MM.1S (cell line): ENCODE data around the gene TCN2.

Experiments
- DNase-seq: peaks from one replicate; pipeline ENCODE4 v3.0.0-alpha.2; 2015
- H2AFZ ChIP-seq: fragments of 300-600 bp; sonication (generic); 2 replicates; pipeline ENCODE4 v1.6.0; 2016; ENCODE audit warnings: antibody characterized with exemption, low read length
- H3F3A ChIP-seq: fragments of 300-600 bp; sonication (generic); 2 replicates; pipeline ENCODE4 v1.6.1; 2016; ENCODE audit warnings: mild to moderate bottlenecking, antibody characterized with exemption, low read length, moderate library complexity, mixed read lengths; ENCODE audit not compliant: insufficient read depth
- H3K27ac ChIP-seq: fragments of 300-600 bp; sonication (generic); 2 replicates; pipeline ENCODE4 v1.5.1; 2016; ENCODE audit warnings: mild to moderate bottlenecking, low read length
- H3K27me3 ChIP-seq: fragments of 300-600 bp; sonication (generic); replicated peaks from 2 replicates; pipeline ENCODE4 v1.6.0; 2016; ENCODE audit warnings: low read length; ENCODE audit not compliant: insufficient read depth
- H3K36me3 ChIP-seq: fragments of 300-600 bp; sonication (generic); replicated peaks from 2 replicates; pipeline ENCODE4 v1.6.1; 2016; ENCODE audit warnings: mild to moderate bottlenecking, low read length, mixed read lengths; ENCODE audit not compliant: insufficient read depth
- H3K4me1 ChIP-seq: fragments of 300-600 bp; sonication (generic); 2 replicates; pipeline ENCODE4 v1.6.1; 2016; ENCODE audit warnings: low read length, mixed read lengths
- H3K4me2 ChIP-seq: fragments of 300-600 bp; sonication (generic); 2 replicates; pipeline ENCODE4 v1.6.0; 2016; ENCODE audit warnings: low read depth, low read length
- H3K4me3 ChIP-seq: fragments of 300-600 bp; sonication (generic); 2 replicates; pipeline ENCODE4 v1.5.1; 2016; ENCODE audit warnings: low read length, mixed read lengths
- H3K79me2 ChIP-seq: fragments of 300-600 bp; sonication (generic); 2 replicates; pipeline ENCODE4 v1.6.1; 2016; ENCODE audit warnings: mixed run types, low read length, mixed read lengths
- H3K9ac ChIP-seq: fragments of 300-600 bp; sonication (generic); 2 replicates; pipeline ENCODE4 v1.6.1; 2016; ENCODE audit warnings: low read length, mixed read lengths
- H3K9me2 ChIP-seq: fragments of 300-600 bp; sonication (generic); replicated peaks from 2 replicates; pipeline ENCODE4 v1.6.1; 2016; ENCODE audit warnings: mild to moderate bottlenecking, low read length, mixed read lengths; ENCODE audit not compliant: insufficient read depth
- H3K9me3 ChIP-seq: fragments of 300-600 bp; sonication (generic); replicated peaks from 2 replicates; pipeline ENCODE4 v1.6.1; 2016; ENCODE audit warnings: mild to moderate bottlenecking, low read length, mixed read lengths; ENCODE audit not compliant: insufficient read depth
- H4K20me1 ChIP-seq: fragments of 300-600 bp; sonication (generic); 2 replicates; pipeline ENCODE4 v1.6.1; 2016; ENCODE audit warnings: mild to moderate bottlenecking, low read length, moderate library complexity, mixed read lengths; ENCODE audit not compliant: insufficient read depth
- CTCF ChIP-seq: fragments of 300-600 bp; sonication (generic); IDR thresholded peaks from 2 replicates; pipeline ENCODE4 v1.5.1; 2016; ENCODE audit warnings: antibody characterized with exemption, low read length, mixed read lengths
- EZH2 ChIP-seq: fragments of 300-600 bp; sonication (generic); optimal IDR thresholded peaks from 2 replicates; pipeline ENCODE3; 2017; ENCODE audit warnings: low read depth, mild to moderate bottlenecking, antibody characterized with exemption, low read length, mixed read lengths
- EZH2phosphoT487 ChIP-seq: fragments of 300-600 bp; sonication (generic); IDR thresholded peaks from 2 replicates; pipeline ENCODE4 v1.6.1; 2018; ENCODE audit warnings: antibody characterized with exemption, low read length

TCN2 gene

DNA sequence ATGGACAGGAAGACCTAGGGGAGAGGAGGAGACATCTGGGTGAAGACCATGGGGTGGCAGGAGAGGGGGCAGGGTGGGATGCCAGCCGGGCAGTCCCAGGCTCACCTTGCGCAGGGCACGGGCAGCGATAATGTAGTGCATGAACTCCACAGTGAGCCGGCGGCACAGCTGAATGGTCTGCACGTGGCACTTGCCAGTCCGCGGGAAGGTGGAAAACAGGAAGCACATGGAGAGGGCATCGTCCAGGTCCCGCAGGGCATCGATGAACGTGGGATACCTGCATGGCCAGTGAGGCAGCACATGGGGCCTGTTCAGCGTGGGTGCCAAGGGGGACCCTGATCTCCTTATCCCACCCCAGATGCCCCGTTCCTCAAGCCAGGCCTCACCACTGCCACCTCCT is 22.5 kb upstream of the TCN2 start:
- no peak overlapping the region for H2AFZ ChIP-seq
- no peak overlapping the region for H3K27ac ChIP-seq
- H3K79me2 ChIP-seq = peaks cover 19% of the 10 kb centered on the region
- H3K4me2 ChIP-seq = no peak overlapping the region
- no peak overlapping the region for H3K4me3 ChIP-seq
- no peaks in the 10 kb centered on the region for H3K4me1 ChIP-seq
- no peaks in the 10 kb centered on the region for H3K9me3 ChIP-seq
- H3K27me3 ChIP-seq = no peaks in the 10 kb centered on the region
- DNase-seq = no peak
- peaks cover 29% of the 10 kb centered on the region for H3K36me3 ChIP-seq
- H4K20me1 ChIP-seq = no peaks in the 10 kb centered on the region
- TF ChIP-seq EZH2phosphoT487 (no peak), EZH2 (no peak), CTCF (no peak)
- H3K9me2 ChIP-seq = no peaks in the 10 kb centered on the region
- H3F3A ChIP-seq = no peaks in the 10 kb centered on the region
- no peak overlapping the region for H3K9ac ChIP-seq

DNA sequence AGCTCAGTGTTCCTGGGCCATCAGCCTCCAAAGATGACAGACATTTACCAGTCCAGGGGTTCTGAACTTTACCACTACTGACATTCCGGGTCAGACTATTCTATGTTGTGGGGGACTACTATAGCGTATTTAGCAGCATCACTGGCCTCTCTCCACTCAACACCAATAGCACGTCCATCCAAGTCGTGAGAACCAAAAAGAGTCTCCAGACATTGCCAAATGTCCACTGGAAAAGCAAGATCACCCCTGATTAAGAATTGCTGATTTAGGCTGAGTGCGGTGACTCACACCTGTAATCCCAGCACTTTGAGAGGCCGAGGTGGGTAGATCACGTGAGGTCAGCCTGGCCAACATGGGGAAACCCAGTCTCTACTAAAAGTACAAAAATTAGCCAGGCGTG is 20.6 kb upstream of the TCN2 start:
- 0 out of 2 replicates have a peak, but pooled peaks cover 10% of the 10 kb centered on the region for H3K4me1 ChIP-seq
- H3K9me3 ChIP-seq = no peaks in the 10 kb centered on the region
- H3K79me2 ChIP-seq = peaks cover 39% of the 10 kb centered on the region
- no peaks in the 10 kb centered on the region for H4K20me1 ChIP-seq
- no peak for DNase-seq
- H2AFZ ChIP-seq = no peak overlapping the region
- no peaks in the 10 kb centered on the region for H3F3A ChIP-seq
- TF ChIP-seq EZH2phosphoT487 (no peak), EZH2 (no peak), CTCF (no peak)
- H3K36me3 ChIP-seq = peaks cover 23% of the 10 kb centered on the region
- no peak overlapping the region for H3K4me3 ChIP-seq
- H3K9me2 ChIP-seq = no peaks in the 10 kb centered on the region
- no peak overlapping the region for H3K27ac ChIP-seq
- no peaks in the 10 kb centered on the region for H3K27me3 ChIP-seq
- H3K9ac ChIP-seq = no peak overlapping the region
- H3K4me2 ChIP-seq = no peak overlapping the region

DNA sequence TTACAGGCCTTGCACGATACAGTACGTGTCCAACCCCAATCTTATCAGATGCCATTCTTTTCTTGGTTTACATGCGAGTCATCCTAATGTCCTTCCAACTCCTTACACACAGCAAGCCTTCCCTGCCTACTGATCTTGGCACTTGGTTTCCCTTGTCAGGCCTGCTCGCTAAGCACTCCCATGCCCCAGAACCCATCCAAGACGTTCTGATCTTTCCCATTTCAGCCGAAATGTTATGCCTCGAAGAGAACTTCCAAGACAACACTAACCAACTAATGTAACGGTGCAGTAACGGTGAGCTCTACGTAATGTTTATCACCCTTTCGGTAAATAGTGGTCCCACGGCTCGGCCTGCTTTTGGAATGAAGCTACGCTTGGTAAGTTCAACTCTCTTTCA is 15.8 kb upstream of the TCN2 start:
- peaks cover 9% of the 10 kb centered on the region; the same call in 1 of the 2 replicates for H3K36me3 ChIP-seq
- no peaks in the 10 kb centered on the region for H3K9me2 ChIP-seq
- H3K27me3 ChIP-seq = peaks cover 25% of the 10 kb centered on the region
- peak; percentile 10 for DNase-seq
- peak overlapping the region; percentile 95 for H3K4me3 ChIP-seq
- peaks cover 37% of the 10 kb centered on the region for H3K79me2 ChIP-seq
- H3K9me3 ChIP-seq = no peaks in the 10 kb centered on the region
- H3K4me1 ChIP-seq = 0 out of 2 replicates have a peak, but pooled peaks cover 10% of the 10 kb centered on the region
- TF ChIP-seq EZH2phosphoT487 = no peak
- TF ChIP-seq EZH2 = no peak
- no peak for TF ChIP-seq CTCF
- peak overlapping the region; percentile 91 for H3K9ac ChIP-seq
- H3K27ac ChIP-seq = peak overlapping the region; percentile 65; the same call in 1 of the 2 replicates
- H3F3A ChIP-seq = no peaks in the 10 kb centered on the region
- H2AFZ ChIP-seq = peak overlapping the region; percentile 22
- no peaks in the 10 kb centered on the region for H4K20me1 ChIP-seq
- H3K4me2 ChIP-seq = peak overlapping the region; percentile 77
